Tibial nerve (tissue), 4 donors: ENCODE results near the gene POM121L12. TPM values are rescaled to one million over a fixed set of nuclear protein-coding genes. Genes with fewer than 3 reads are reported as not detected.

ENCODE experiments used
- DNase-seq, 2 donors: peaks; one replicate each; pipeline ENCODE4 v3.0.0-alpha.2; 2019; ENCODE audit warnings: low spot score in 2 of 2
- H3K27ac ChIP-seq, 4 donors: fragments of 200-600 bp; sonication (generic) in 3 of 4; one replicate each; pipeline ENCODE4 v1.5.1; 2017 to 2019; ENCODE audit warnings: mild to moderate bottlenecking in 1 of 4
- H3K27me3 ChIP-seq, 2 donors: fragments of 200-600 bp; sonication (generic) in 1 of 2; one replicate each; pipeline versions ENCODE4 v1.5.1 to v1.6.0; 2017 to 2019
- H3K36me3 ChIP-seq, 3 donors: fragments of 200-600 bp; sonication (generic); one replicate each; pipeline ENCODE4 v1.5.1; 2018 to 2019
- H3K4me1 ChIP-seq, 4 donors: fragments of 200-600 bp; sonication (generic) in 3 of 4; one replicate each; pipeline ENCODE4 v1.5.1; 2017 to 2019
- H3K4me3 ChIP-seq, 4 donors: fragments of 200-600 bp; sonication (generic) in 3 of 4; one replicate each; pipeline ENCODE4 v1.5.1; 2017 to 2019; ENCODE audit warnings: mild to moderate bottlenecking in 1 of 4, moderate library complexity in 1 of 4
- H3K9me3 ChIP-seq, 4 donors: fragments of 200-600 bp; sonication (generic) in 3 of 4; one replicate each; pipeline ENCODE4 v1.5.1; 2017 to 2019
- EP300 ChIP-seq, 2 donors: sonication (generic); formaldehyde crosslinking; IDR thresholded peaks; one replicate each; pipeline ENCODE4 v1.6.1; 2017; ENCODE audit warnings: antibody characterized with exemption in 2 of 2, mild to moderate bottlenecking in 1 of 2
- POLR2A ChIP-seq, 2 donors: fragments of 450-650 bp; IDR thresholded peaks; one replicate each; pipeline ENCODE4 v1.6.1; 2017; ENCODE audit warnings: antibody characterized with exemption in 2 of 2, mild to moderate bottlenecking in 2 of 2, moderate library complexity in 2 of 2
- WGBS, 2 donors: methylation state at CpG; one replicate each; pipeline ENCODE4 v1.1.5; 2018; 5-methylcytosine and 5-hydroxymethylcytosine counted together
- total RNA-seq, 4 donors: library from RNA; depleted of rRNA; stranded (reverse); fragments of >200 nt; gene quantifications; one replicate each; pipeline ENCODE4 v1.1.0, GENCODE V29; 2016
- TF ChIP-seq, protein P1 (sequence below), 5 experiments: fragments of 200-600 bp in 3 of 5; fragments of 450-650 bp in 2 of 5; sonication (generic) in 3 of 5; IDR thresholded peaks; one replicate each; pipeline ENCODE4 v1.5.1; 2016 to 2019; ENCODE audit warnings: antibody characterized with exemption in 5 of 5, mild to moderate bottlenecking in 3 of 5, moderate library complexity in 2 of 5

POM121L12 gene
- not detected for total RNA-seq

DNA sequence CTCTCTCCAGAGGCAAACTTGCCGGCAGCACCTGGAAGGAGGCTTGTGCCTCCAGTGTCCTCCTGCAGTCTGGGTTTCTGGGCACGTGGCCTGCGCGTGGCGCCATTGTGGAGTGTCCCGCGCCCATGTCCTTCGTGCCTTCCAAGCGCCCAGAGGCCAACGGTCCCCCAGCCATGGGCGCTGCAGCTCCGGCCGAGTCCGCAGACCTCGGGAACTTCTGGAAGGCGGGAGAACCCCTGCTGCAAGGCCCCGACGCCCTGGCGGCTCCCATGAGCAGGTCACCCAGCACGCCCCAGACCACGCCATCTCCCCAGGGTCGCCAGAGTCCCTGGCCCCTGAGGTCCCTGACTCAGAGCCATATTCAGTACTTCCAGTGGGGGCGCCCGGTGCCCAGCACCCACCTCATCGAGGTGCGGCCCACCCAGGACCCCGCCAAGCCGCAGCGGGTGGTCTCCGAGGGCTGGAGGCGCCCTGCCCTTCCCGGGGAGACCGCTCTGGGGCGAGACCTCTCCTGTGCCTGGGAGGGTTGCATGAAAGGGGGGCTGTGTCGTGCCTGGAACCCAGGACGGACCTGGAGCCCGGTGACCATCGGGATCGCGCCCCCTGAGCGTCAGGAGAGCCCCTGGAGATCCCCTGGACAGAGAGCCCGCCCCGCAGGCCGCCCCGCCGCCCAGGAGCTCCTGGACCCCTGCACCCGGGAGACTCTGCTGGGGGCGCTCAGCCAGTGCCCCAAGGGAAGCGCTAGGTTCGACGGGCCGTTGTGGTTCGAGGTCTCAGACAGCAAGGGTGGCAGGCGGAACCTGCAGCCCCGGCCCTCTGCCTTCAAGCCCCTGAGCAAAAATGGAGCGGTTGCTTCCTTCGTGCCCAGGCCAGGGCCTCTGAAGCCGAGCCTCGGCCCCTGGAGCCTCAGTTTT lies at the start of gene POM121L12:
Gene POM121L12 (plus strand): TSS at position 135 of the 914 bp plus-strand sequence. CDS start 39 bp downstream, at position 174.
- Histone ChIP-seq H3K27ac (no peak within 1 kb of the TSS), H3K4me1 (no peaks in the 10 kb centered on the region), H3K27me3 (no peaks in the 10 kb centered on the region), H3K36me3 (no peaks in the 10 kb centered on the region), H3K9me3 (peaks cover 0 to 9% (median 0%) of the 10 kb centered on the region in 4 donors), H3K4me3 (no peak within 1 kb of the TSS)
- no peak for DNase-seq
- WGBS, 2 donors, result 90 to 91% methylated on average over 28 to 56 of the region's 59 CpGs
- TF ChIP-seq POLR2A (IDR thresholded peaks at IDR 0.05) (no peak), EP300 (IDR thresholded peaks at IDR 0.05) (no peak)
- TF ChIP-seq, protein P1, sequence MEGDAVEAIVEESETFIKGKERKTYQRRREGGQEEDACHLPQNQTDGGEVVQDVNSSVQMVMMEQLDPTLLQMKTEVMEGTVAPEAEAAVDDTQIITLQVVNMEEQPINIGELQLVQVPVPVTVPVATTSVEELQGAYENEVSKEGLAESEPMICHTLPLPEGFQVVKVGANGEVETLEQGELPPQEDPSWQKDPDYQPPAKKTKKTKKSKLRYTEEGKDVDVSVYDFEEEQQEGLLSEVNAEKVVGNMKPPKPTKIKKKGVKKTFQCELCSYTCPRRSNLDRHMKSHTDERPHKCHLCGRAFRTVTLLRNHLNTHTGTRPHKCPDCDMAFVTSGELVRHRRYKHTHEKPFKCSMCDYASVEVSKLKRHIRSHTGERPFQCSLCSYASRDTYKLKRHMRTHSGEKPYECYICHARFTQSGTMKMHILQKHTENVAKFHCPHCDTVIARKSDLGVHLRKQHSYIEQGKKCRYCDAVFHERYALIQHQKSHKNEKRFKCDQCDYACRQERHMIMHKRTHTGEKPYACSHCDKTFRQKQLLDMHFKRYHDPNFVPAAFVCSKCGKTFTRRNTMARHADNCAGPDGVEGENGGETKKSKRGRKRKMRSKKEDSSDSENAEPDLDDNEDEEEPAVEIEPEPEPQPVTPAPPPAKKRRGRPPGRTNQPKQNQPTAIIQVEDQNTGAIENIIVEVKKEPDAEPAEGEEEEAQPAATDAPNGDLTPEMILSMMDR (IDR thresholded peaks at IDR 0.05), result no peak

DNA sequence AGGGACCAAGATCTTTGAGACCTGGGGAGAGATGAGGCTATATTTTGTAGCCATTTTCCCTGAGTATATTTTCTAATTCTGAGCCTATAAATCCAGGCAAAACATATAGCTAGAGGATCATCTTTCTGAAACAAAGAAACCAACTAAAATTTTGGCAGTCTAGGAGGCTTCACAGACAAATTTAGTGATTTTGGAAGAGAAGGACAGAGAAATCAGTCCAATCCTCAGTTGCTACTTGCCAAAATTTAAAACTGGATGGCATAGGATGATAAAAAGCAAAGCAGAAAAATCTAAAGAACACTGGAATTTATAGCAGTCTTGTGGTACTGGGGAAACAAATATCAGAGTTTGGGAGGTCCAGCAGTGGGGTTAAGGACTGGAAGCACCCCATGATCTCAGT lies 43.4 kb upstream of the POM121L12 start:
- H3K4me1 ChIP-seq, result no peaks in the 10 kb centered on the region
- H3K36me3 ChIP-seq, result no peaks in the 10 kb centered on the region
- no peak for DNase-seq
- H3K4me3 ChIP-seq, result no peak overlapping the region
- H3K27ac ChIP-seq, result no peak overlapping the region
- no peaks in the 10 kb centered on the region for H3K27me3 ChIP-seq
- peaks cover 0 to 9% (median 3%) of the 10 kb centered on the region in 4 donors for H3K9me3 ChIP-seq
- TF ChIP-seq POLR2A (IDR thresholded peaks at IDR 0.05), result no peak
- TF ChIP-seq, protein P1 (IDR thresholded peaks at IDR 0.05), result no peak
- no peak for TF ChIP-seq EP300 (IDR thresholded peaks at IDR 0.05)

DNA sequence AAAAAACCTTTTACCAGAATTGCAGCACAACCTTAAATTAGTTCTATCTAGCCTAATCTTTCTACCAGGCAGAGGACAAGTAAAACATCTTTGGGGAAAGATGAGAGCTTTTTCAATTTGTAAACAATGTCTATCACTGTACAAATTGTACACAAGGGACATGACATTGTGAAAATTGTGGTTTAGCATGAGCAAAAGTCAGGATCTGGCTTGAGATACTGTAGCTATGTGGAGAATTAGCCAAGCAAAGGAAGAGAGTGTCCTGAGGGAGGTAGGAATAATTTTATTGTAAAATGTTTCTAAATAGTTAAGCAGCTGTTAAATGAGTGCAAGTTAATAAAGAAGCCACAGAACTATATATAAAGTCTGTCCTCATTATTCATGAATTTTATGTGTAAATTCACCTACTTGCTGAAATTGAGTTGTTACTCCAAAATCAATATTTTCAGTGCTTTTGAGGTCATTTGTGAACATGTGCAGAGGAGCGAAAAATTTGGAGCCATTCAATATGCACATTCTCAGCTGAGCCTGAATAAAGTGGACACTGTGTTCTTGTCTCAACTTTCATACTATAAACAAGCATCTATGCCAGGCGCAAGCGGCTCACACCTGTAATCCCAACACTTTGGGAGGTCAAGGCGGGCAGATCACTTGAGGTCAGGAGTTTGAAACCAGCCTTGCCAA lies 42.8 kb upstream of the POM121L12 start:
- H3K4me3 ChIP-seq, result no peak overlapping the region
- no peaks in the 10 kb centered on the region for H3K27me3 ChIP-seq
- H3K27ac ChIP-seq, result peak overlapping the region in 1 of 4 donors; percentile 15
- TF ChIP-seq EP300 (IDR thresholded peaks at IDR 0.05), result peak in 1 of 2 donors; percentile 64
- TF ChIP-seq POLR2A (IDR thresholded peaks at IDR 0.05), result no peak
- 56 to 67% methylated on average over 4 of the region's 4 CpGs for WGBS, 2 donors
- H3K9me3 ChIP-seq, result peaks cover 0 to 8% (median 3%) of the 10 kb centered on the region in 4 donors
- no peak for DNase-seq
- H3K36me3 ChIP-seq, result no peaks in the 10 kb centered on the region
- H3K4me1 ChIP-seq, result no peaks in the 10 kb centered on the region

DNA sequence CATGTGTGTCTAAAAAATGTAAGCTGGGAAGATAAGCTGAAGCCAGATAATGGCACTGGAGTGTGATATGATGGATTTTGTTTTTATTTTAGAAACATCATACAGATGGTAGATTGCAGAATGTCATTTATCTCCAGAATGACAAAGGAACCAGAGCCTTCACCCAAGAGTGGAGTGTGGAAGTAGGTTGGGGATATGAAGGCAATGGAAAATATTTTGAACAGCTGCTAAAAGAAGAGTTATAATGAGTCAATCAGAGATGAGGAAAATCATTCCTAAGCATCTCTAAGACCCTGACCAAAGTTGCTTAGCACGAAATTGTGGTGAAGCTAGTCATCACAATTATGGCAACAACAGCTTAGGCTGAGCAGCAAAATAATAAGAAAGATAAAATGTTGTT lies 39.8 kb upstream of the POM121L12 start:
- Histone ChIP-seq H3K36me3 (no peaks in the 10 kb centered on the region), H3K27ac (no peak overlapping the region), H3K4me3 (no peak overlapping the region), H3K4me1 (no peaks in the 10 kb centered on the region), H3K27me3 (no peaks in the 10 kb centered on the region), H3K9me3 (no peaks in the 10 kb centered on the region)
- TF ChIP-seq EP300 (IDR thresholded peaks at IDR 0.05) (no peak), POLR2A (IDR thresholded peaks at IDR 0.05) (no peak)
- TF ChIP-seq, protein P1 (IDR thresholded peaks at IDR 0.05), result no peak
- no peak for DNase-seq
- WGBS, 2 donors, result 45 to 66% methylated on average over 1 of the region's 1 CpG

DNA sequence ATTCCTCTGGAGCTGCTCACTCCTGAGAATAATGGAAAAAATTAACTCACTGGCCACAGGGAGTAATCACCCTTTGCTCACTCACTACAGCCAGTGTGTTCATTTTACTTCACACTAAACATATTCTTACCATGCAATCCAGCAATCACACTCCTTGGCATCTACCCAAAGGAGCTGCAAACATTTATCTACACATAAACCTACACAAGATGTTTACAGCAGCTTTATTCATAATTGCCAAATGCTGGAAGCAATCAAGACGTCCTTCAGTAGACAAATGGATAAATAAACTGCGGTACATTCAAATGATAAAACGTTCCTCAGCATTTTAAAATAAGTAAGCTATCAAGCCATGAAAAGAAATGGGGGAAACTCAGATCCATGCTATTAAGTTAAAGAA lies 34.2 kb upstream of the POM121L12 start:
- H3K9me3 ChIP-seq, result peaks cover 0 to 8% (median 0%) of the 10 kb centered on the region in 4 donors
- no peaks in the 10 kb centered on the region for H3K4me1 ChIP-seq
- WGBS, 2 donors, result 28 to 46% methylated on average over 3 of the region's 3 CpGs
- H3K27ac ChIP-seq, result no peak overlapping the region
- H3K4me3 ChIP-seq, result no peak overlapping the region
- no peaks in the 10 kb centered on the region for H3K36me3 ChIP-seq
- DNase-seq, result no peak
- no peaks in the 10 kb centered on the region for H3K27me3 ChIP-seq
- TF ChIP-seq POLR2A (IDR thresholded peaks at IDR 0.05) (no peak), EP300 (IDR thresholded peaks at IDR 0.05) (no peak)

DNA sequence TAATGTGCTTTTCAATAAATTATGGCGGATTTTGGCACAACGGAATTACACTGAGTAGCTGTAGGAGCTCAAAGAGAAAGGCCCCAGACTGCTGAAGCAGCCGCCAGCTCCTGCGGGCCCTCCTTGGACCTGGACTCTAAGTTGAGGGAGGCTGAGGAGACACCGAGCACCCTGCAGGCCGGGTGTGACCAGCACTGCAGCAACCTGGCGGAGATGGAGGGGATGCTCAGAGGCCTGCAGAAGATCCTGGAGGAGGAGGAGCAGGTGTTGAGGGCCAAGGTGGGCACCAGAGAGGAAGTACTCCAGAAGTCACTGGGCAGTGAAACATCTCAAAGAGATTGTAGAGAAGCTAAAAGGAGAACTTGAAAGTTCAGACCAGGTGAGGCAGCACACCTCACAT lies 33.0 kb upstream of the POM121L12 start:
- H3K36me3 ChIP-seq, result no peaks in the 10 kb centered on the region
- no peak for TF ChIP-seq POLR2A (IDR thresholded peaks at IDR 0.05)
- TF ChIP-seq, protein P1 (IDR thresholded peaks at IDR 0.05), result no peak
- TF ChIP-seq EP300 (IDR thresholded peaks at IDR 0.05), result no peak
- H3K27ac ChIP-seq, result no peak overlapping the region
- peaks cover 0 to 10% (median 0%) of the 10 kb centered on the region in 4 donors for H3K9me3 ChIP-seq
- H3K4me3 ChIP-seq, result no peak overlapping the region
- no peak for DNase-seq
- WGBS, 2 donors, result 83 to 91% methylated on average over 7 of the region's 7 CpGs
- no peaks in the 10 kb centered on the region for H3K4me1 ChIP-seq
- H3K27me3 ChIP-seq, result no peaks in the 10 kb centered on the region
